HCT116 (cell line): ENCODE results near the gene COPE.

Experiments
- EGR1 ChIP-seq: IDR thresholded peaks from 2 replicates; pipeline ENCODE4 v1.6.1; 2012; ENCODE audit warnings: low read depth
- FOSL1 ChIP-seq: IDR thresholded peaks from 2 replicates; pipeline ENCODE4 v1.6.1; 2012; ENCODE audit warnings: low read depth
- POLR2A ChIP-seq: IDR thresholded peaks from 2 replicates; pipeline ENCODE4 v1.7.0; 2011; ENCODE audit warnings: borderline replicate concordance; ENCODE audit not compliant: insufficient read depth, insufficient read length; ENCODE audit errors: extremely low read depth
- POLR2AphosphoS5 ChIP-seq: IDR thresholded peaks from 2 replicates; pipeline ENCODE4 v1.6.1; 2011; ENCODE audit warnings: mild to moderate bottlenecking, low read depth, low read length, moderate library complexity
- RAD21 ChIP-seq: IDR thresholded peaks from 2 replicates; pipeline ENCODE4 v1.6.1; 2012; ENCODE audit warnings: low read depth, mild to moderate bottlenecking
- YY1 ChIP-seq: IDR thresholded peaks from 2 replicates; pipeline ENCODE4 v1.6.1; 2011; ENCODE audit warnings: low read length, low read depth, moderate library complexity, mild to moderate bottlenecking; ENCODE audit not compliant: insufficient replicate concordance; ENCODE audit errors: extremely low read depth
- ZNF274 ChIP-seq: fragments of 200-500 bp; sonication (Bioruptor generic); IDR thresholded peaks from 2 replicates; pipeline ENCODE4 v1.6.1; 2014; ENCODE audit warnings: mild to moderate bottlenecking, low read depth, low read length, inconsistent platforms
- TF ChIP-seq, protein P1 (sequence below): IDR thresholded peaks from 2 replicates; pipeline ENCODE4 v1.6.1; 2012; ENCODE audit warnings: low read depth
- TF ChIP-seq, protein P2 (sequence below), 3 experiments: fragments of 200-600 bp in 1 of 3; sonication (generic) in 1 of 3; IDR thresholded peaks in 2 of 3; conservative IDR thresholded peaks in 1 of 3; 2 replicates each; pipeline ENCODE4 v1.5.1; 2012 to 2017; ENCODE audit warnings: low read depth in 2 of 3, low read length in 2 of 3, antibody characterized with exemption in 1 of 3, borderline replicate concordance in 1 of 3, control low read depth in 1 of 3, mild to moderate bottlenecking in 1 of 3, mixed read lengths in 1 of 3, mixed run types in 1 of 3, moderate library complexity in 1 of 3; ENCODE audit not compliant: insufficient read depth in 1 of 3
- TF ChIP-seq, protein P3 (sequence below): IDR thresholded peaks from 2 replicates; pipeline ENCODE4 v1.6.1; 2012

DNA sequence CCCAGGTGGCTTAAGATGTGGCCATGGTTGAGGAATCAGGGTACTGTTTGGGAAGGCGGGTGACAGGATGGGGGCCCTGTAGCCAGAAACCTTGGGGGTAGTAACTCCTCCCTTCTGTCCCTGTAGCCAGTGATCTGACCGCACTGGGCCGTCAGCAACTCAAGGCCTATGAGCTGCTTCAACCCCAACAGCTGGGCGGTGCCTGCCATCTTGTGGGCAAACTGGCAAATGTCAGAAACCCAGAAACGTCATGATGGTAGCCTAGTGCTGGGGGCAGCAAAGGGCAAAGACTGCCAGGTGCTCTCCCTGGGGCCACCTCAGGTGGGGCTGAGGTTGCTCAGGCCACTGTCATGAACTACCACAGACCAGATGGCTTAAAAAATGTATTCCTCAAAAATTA, 3.5 kb downstream of the COPE start:
- TF ChIP-seq, protein P1, sequence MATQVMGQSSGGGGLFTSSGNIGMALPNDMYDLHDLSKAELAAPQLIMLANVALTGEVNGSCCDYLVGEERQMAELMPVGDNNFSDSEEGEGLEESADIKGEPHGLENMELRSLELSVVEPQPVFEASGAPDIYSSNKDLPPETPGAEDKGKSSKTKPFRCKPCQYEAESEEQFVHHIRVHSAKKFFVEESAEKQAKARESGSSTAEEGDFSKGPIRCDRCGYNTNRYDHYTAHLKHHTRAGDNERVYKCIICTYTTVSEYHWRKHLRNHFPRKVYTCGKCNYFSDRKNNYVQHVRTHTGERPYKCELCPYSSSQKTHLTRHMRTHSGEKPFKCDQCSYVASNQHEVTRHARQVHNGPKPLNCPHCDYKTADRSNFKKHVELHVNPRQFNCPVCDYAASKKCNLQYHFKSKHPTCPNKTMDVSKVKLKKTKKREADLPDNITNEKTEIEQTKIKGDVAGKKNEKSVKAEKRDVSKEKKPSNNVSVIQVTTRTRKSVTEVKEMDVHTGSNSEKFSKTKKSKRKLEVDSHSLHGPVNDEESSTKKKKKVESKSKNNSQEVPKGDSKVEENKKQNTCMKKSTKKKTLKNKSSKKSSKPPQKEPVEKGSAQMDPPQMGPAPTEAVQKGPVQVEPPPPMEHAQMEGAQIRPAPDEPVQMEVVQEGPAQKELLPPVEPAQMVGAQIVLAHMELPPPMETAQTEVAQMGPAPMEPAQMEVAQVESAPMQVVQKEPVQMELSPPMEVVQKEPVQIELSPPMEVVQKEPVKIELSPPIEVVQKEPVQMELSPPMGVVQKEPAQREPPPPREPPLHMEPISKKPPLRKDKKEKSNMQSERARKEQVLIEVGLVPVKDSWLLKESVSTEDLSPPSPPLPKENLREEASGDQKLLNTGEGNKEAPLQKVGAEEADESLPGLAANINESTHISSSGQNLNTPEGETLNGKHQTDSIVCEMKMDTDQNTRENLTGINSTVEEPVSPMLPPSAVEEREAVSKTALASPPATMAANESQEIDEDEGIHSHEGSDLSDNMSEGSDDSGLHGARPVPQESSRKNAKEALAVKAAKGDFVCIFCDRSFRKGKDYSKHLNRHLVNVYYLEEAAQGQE: no peak
- TF ChIP-seq, protein P2, sequence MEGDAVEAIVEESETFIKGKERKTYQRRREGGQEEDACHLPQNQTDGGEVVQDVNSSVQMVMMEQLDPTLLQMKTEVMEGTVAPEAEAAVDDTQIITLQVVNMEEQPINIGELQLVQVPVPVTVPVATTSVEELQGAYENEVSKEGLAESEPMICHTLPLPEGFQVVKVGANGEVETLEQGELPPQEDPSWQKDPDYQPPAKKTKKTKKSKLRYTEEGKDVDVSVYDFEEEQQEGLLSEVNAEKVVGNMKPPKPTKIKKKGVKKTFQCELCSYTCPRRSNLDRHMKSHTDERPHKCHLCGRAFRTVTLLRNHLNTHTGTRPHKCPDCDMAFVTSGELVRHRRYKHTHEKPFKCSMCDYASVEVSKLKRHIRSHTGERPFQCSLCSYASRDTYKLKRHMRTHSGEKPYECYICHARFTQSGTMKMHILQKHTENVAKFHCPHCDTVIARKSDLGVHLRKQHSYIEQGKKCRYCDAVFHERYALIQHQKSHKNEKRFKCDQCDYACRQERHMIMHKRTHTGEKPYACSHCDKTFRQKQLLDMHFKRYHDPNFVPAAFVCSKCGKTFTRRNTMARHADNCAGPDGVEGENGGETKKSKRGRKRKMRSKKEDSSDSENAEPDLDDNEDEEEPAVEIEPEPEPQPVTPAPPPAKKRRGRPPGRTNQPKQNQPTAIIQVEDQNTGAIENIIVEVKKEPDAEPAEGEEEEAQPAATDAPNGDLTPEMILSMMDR (IDR thresholded peaks at IDR 0.05 in 2 of 3, conservative IDR thresholded peaks at IDR 0.05 in 1 of 3; ENCODE audit: borderline replicate concordance in 1 of 3, insufficient read depth in 1 of 3, low read depth in 2 of 3, low read length in 2 of 3): peak; percentile 55 to 65 (median 61); a peak in 5 of 6 replicates
- TF ChIP-seq EGR1: no peak
- TF ChIP-seq FOSL1: no peak
- no peak for TF ChIP-seq POLR2A
- TF ChIP-seq RAD21: peak; percentile 71
- no peak for TF ChIP-seq POLR2AphosphoS5
- TF ChIP-seq ZNF274: no peak
- TF ChIP-seq, protein P3, sequence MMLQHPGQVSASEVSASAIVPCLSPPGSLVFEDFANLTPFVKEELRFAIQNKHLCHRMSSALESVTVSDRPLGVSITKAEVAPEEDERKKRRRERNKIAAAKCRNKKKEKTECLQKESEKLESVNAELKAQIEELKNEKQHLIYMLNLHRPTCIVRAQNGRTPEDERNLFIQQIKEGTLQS: no peak
- no peak for TF ChIP-seq YY1
